Measurements from ENCODE around the gene CCDC192. TPM values are rescaled to one million over a fixed set of nuclear protein-coding genes. Genes with fewer than 3 reads are reported as not detected.
"Not testable (repeated sequence)": the region's sequence is repeated elsewhere in the genome, so short reads cannot be mapped to it uniquely, and the experiment has no call there.

Gene CCDC192
- total RNA-seq, 4 donors from 2014 or later = 0.35 to 1.3 TPM; not detected in 2

DNA sequence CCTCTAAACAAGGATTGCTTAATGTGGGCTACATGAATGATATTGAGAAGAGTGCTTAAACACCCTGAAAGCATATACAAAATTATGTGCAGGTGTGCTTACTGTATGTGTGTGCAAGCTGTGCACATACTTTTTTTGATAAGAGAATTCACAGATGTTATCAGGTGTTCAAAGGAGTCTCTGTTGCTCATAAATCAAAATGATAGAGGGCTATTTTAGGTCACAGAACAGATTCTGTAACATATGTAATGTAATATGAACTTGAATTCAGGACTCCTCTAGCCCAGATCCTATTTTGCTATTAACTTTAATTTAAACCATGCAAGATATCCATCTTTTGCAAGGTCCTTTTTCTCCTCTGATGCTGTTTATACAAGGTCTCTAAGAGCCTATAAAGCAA lies 38.2 kb downstream of the CCDC192 start:
- intact Hi-C loops (cut with DNase I; ENCODE audit: low total_unique reads) = no loop called here

DNA sequence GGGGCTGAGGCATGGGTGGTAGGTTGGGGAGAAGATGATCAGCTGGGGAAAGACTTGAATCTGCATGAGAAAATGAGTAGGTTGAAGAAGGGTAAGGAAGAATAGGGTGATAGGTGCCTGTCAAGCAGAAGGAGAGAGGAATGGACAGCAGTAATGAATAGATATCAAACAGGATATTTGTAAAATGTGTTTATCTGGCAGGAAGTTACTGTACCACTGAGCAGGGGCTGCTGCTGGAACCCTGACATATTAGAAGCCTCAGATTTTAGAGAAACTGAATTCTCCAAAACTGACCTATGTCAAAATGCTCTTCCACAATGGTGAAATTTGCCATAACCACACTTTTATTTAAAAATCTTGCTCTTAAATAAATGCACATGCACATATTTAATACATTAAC lies 41.0 kb downstream of the CCDC192 start:
- Histone ChIP-seq H3K27ac (no peak overlapping the region), H3K36me3 (no peaks in the 10 kb centered on the region), H3K27me3 (no peaks in the 10 kb centered on the region), H3K4me1 (no peaks in the 10 kb centered on the region), H3K4me3 (no peak overlapping the region), H3K9me3 (no peaks in the 10 kb centered on the region)
- no peak for DNase-seq
- TF ChIP-seq POLR2A (IDR thresholded peaks at IDR 0.05) (no peak), CTCF (IDR thresholded peaks at IDR 0.05) (no peak)
- intact Hi-C loops (cut with DNase I; ENCODE audit: low total_unique reads) = no loop called here

More for the DNA sequence above, 38.2 kb downstream of the CCDC192 start:
- TF ChIP-seq POLR2A (IDR thresholded peaks at IDR 0.05) = no peak
- no peak for TF ChIP-seq CTCF (IDR thresholded peaks at IDR 0.05)
- DNase-seq = no peak
- no peak overlapping the region for H3K4me3 ChIP-seq
- H3K27me3 ChIP-seq = no peaks in the 10 kb centered on the region
- H3K27ac ChIP-seq = no peak overlapping the region
- H3K9me3 ChIP-seq = no peaks in the 10 kb centered on the region
- H3K4me1 ChIP-seq = no peaks in the 10 kb centered on the region
- no peaks in the 10 kb centered on the region for H3K36me3 ChIP-seq

GRCh38 chr5:127746756-127747155 lies 43.6 kb downstream of the CCDC192 start:
- intact Hi-C loops (cut with DNase I; ENCODE audit: low total_unique reads) = no loop called here
- no peaks in the 10 kb centered on the region for H3K9me3 ChIP-seq
- H3K27ac ChIP-seq = no peak overlapping the region
- no peaks in the 10 kb centered on the region for H3K4me1 ChIP-seq
- TF ChIP-seq CTCF (IDR thresholded peaks at IDR 0.05) (peak; percentile 44 to 54 (median 51)), POLR2A (IDR thresholded peaks at IDR 0.05) (no peak)
- no peak for DNase-seq
- H3K36me3 ChIP-seq = no peaks in the 10 kb centered on the region
- H3K4me3 ChIP-seq = no peak overlapping the region
- H3K27me3 ChIP-seq = no peaks in the 10 kb centered on the region

DNA sequence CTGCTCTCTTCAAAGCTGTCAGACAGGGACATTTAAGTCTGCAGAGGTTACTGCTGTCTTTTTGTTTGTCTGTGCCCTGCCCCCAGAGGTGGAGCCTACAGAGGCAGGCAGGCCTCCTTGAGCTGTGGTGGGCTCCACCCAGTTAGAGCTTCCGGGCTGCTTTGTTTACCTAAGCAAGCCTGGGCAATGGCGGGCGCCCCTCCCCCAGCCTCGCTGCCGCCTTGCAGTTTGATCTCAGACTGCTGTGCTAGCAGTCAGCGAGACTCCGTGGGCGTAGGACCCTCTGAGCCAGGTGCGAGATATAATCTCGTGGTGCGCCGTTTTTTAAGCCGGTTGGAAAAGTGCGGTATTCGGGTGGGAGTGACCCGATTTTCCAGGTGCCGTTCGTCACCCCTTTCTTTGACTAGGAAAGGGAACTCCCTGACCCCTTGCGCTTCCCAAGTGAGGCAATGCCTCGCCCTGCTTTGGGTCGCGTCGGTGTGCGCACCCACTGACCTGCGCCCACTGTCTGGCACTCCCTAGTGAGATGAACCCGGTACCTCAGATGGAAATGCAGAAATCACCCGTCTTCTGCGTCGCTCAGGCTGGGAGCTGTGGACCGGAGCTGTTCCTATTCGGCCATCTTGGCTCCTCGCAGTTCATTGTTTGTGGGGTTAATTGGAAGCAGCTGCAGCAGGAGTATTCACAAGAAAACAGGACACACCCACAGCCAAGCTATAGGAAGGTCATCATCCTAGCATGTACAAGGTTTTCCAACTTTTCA lies 49.5 kb downstream of the CCDC192 start:
- DNase-seq; H3K36me3 ChIP-seq; H3K9me3 ChIP-seq; H3K27me3 ChIP-seq; intact Hi-C loops (cut with DNase I; ENCODE audit: low total_unique reads); H3K4me3 ChIP-seq; H3K27ac ChIP-seq; H3K4me1 ChIP-seq: not testable (repeated sequence)

DNA sequence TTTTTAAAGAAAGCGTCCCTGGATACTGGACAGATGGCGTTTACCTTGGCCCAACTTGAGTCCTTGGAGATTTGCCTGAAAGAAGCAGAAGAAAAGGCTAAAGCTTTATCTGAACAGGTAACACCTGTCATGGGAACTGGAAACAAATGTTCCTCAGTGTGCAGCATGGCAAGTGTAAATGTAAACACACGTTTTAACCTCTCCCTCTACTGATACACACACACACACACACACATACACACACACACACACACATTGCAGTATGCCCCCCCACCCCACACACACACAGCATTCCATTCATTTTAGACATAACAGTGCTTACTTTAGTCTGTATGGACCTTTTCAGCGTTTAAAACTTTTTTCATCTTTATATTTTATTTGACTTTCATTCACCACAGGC lies 51.1 kb downstream of the CCDC192 start:
- H3K36me3 ChIP-seq = no peaks in the 10 kb centered on the region
- H3K4me3 ChIP-seq = no peak overlapping the region
- H3K4me1 ChIP-seq = no peaks in the 10 kb centered on the region
- no peaks in the 10 kb centered on the region for H3K27me3 ChIP-seq
- no peak overlapping the region for H3K27ac ChIP-seq
- TF ChIP-seq CTCF (IDR thresholded peaks at IDR 0.05) = no peak
- TF ChIP-seq POLR2A (IDR thresholded peaks at IDR 0.05) = no peak
- no peaks in the 10 kb centered on the region for H3K9me3 ChIP-seq
- intact Hi-C loops (cut with DNase I; ENCODE audit: low total_unique reads) = no loop called here
- no peak for DNase-seq
